Fibroblast of lung (primary cell): ENCODE results near the gene PRCC. TPM values are rescaled to one million over a fixed set of nuclear protein-coding genes. Genes with fewer than 3 reads are reported as not detected.

Experiments used
- DNase-seq, 2 donors: peaks; one replicate each; pipeline versions ENCODE4 v3.0.0 to v3.0.0-alpha.2; 2010; ENCODE audit warnings: low read depth in 2 of 2
- H2AFZ ChIP-seq: 2 replicates; pipeline ENCODE4 v1.5.1; 2012; ENCODE audit warnings: low read length, control low read depth, inconsistent platforms
- H3K27ac ChIP-seq: 2 replicates; pipeline ENCODE4 v1.5.1; 2011; ENCODE audit warnings: low read length, control low read depth; ENCODE audit not compliant: insufficient read depth
- H3K27me3 ChIP-seq: 2 replicates; pipeline ENCODE4 v1.5.1; 2011; ENCODE audit warnings: mild to moderate bottlenecking, low read length; ENCODE audit not compliant: control insufficient read depth, insufficient read depth
- H3K36me3 ChIP-seq: 2 replicates; pipeline ENCODE4 v1.5.1; 2011; ENCODE audit warnings: low read length; ENCODE audit not compliant: control insufficient read depth, insufficient read depth
- H3K4me1 ChIP-seq: 2 replicates; pipeline ENCODE4 v1.5.1; 2011; ENCODE audit warnings: low read length; ENCODE audit not compliant: control insufficient read depth, insufficient read depth; ENCODE audit errors: extremely low read depth
- H3K4me2 ChIP-seq: 2 replicates; pipeline ENCODE4 v1.5.1; 2011; ENCODE audit warnings: low read length, control low read depth; ENCODE audit not compliant: insufficient read depth; ENCODE audit errors: extremely low read depth
- H3K4me3 ChIP-seq, 4 experiments: fragments of 200-600 bp in 1 of 4; sonication (generic) in 1 of 4; replicated peaks in 1 of 4; 2 replicates each; pipeline ENCODE4 v1.5.1; 2011 to 2016; ENCODE audit warnings: low read length in 4 of 4, low read depth in 3 of 4, mild to moderate bottlenecking in 3 of 4, control low read depth in 2 of 4, inconsistent platforms in 1 of 4, mixed read lengths in 1 of 4; ENCODE audit not compliant: insufficient read depth in 1 of 4; ENCODE audit errors: control extremely low read depth in 1 of 4
- H3K79me2 ChIP-seq: 2 replicates; pipeline ENCODE4 v1.5.1; 2012; ENCODE audit warnings: mild to moderate bottlenecking, low read length, inconsistent platforms; ENCODE audit not compliant: control insufficient read depth, insufficient read depth
- H3K9ac ChIP-seq: 2 replicates; pipeline ENCODE4 v1.5.1; 2011; ENCODE audit warnings: mild to moderate bottlenecking, low read length, control low read depth; ENCODE audit not compliant: insufficient read depth
- H3K9me3 ChIP-seq: 2 replicates; pipeline ENCODE4 v1.5.1; 2012; ENCODE audit warnings: low read depth, low read length; ENCODE audit not compliant: control insufficient read depth, insufficient read depth
- H4K20me1 ChIP-seq: 2 replicates; pipeline ENCODE4 v1.5.1; 2011; ENCODE audit warnings: low read length; ENCODE audit not compliant: control insufficient read depth, insufficient read depth; ENCODE audit errors: extremely low read depth
- EZH2 ChIP-seq: IDR thresholded peaks from 2 replicates; pipeline ENCODE4 v1.5.1; 2012; ENCODE audit warnings: low read length, control low read depth, mild to moderate bottlenecking; ENCODE audit errors: missing control alignments
- polyA plus RNA-seq, 2 donors: library from polyadenylated mRNA; depleted of rRNA in 1 of 2; stranded (reverse) in 1 of 2; unstranded in 1 of 2; fragments of >200 nt; gene quantifications; 2 replicates each; pipeline ENCODE4 v1.2.1, GENCODE V29; 2011 to 2012; ENCODE audit warnings: missing spikeins in 1 of 2
- total RNA-seq: library from RNA; depleted of rRNA; stranded (reverse); fragments of >200 nt; gene quantifications from 2 replicates; pipeline ENCODE4 v1.2.1, GENCODE V29; 2014
- TF ChIP-seq, protein P1 (sequence below), 2 donors: IDR thresholded peaks in 1 of 2; conservative IDR thresholded peaks in 1 of 2; 1 replicate in 1 of 2; 2 replicates in 1 of 2; pipeline ENCODE4 v1.5.1; 2011 to 2012; ENCODE audit warnings: low read length in 2 of 2, control low read depth in 1 of 2, inconsistent platforms in 1 of 2, low read depth in 1 of 2, mild to moderate bottlenecking in 1 of 2

The PRCC gene
- total and polyA plus RNA-seq, 2 donors (not counting 1 experiment from before 2014, with no cell fraction given), result 13.2 to 52.0 TPM

DNA sequence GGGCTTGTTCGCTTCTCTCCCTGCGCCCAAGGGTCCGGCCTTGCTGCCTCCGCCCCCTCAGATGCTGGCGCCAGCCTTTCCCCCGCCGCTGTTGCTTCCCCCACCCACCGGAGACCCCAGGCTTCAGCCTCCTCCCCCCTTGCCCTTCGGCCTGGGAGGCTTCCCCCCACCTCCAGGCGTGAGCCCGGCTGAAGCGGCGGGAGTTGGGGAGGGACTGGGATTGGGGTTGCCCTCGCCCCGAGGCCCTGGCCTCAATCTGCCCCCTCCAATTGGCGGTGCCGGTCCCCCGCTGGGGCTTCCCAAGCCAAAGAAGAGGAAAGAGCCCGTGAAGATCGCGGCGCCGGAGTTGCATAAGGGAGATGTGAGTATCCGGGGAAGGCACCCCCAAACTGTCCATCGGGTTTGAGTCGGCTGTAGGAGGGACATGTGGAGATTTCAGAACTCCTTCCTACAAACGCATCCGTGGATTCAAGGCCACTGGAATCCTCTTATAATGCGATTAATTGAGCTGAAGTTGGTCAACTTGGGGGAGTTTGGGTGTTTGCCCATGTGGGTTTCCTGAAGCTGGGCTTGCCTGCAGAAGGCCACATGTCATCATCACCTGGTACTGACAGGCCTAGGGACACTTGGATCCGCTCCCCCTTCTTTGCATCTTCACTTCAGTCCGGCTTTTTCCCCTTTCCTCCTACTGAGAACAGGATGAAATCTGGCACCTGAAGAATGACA lies 707 bp downstream of the PRCC start:
- peak overlapping the region; percentile 92 for H3K4me2 ChIP-seq
- no peak overlapping the region for H2AFZ ChIP-seq
- H3K9ac ChIP-seq, result peak overlapping the region; percentile 95
- H3K4me3 ChIP-seq, result peak overlapping the region; percentile 93 to 97 (median 96)
- peak overlapping the region; percentile 93 for H3K27ac ChIP-seq
- H3K36me3 ChIP-seq, result peaks cover 3% of the 10 kb centered on the region
- H3K27me3 ChIP-seq, result no peaks in the 10 kb centered on the region
- no peak for DNase-seq
- TF ChIP-seq, protein P1, sequence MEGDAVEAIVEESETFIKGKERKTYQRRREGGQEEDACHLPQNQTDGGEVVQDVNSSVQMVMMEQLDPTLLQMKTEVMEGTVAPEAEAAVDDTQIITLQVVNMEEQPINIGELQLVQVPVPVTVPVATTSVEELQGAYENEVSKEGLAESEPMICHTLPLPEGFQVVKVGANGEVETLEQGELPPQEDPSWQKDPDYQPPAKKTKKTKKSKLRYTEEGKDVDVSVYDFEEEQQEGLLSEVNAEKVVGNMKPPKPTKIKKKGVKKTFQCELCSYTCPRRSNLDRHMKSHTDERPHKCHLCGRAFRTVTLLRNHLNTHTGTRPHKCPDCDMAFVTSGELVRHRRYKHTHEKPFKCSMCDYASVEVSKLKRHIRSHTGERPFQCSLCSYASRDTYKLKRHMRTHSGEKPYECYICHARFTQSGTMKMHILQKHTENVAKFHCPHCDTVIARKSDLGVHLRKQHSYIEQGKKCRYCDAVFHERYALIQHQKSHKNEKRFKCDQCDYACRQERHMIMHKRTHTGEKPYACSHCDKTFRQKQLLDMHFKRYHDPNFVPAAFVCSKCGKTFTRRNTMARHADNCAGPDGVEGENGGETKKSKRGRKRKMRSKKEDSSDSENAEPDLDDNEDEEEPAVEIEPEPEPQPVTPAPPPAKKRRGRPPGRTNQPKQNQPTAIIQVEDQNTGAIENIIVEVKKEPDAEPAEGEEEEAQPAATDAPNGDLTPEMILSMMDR (conservative IDR thresholded peaks at IDR 0.05 in 1 of 2, IDR thresholded peaks at IDR 0.05 in 1 of 2; ENCODE audit: low read depth in 1 of 2, low read length in 2 of 2), result no peak
- no peak for TF ChIP-seq EZH2
- H3K79me2 ChIP-seq, result peaks cover 51% of the 10 kb centered on the region
- H3K4me1 ChIP-seq, result no peaks in the 10 kb centered on the region
- no peaks in the 10 kb centered on the region for H3K9me3 ChIP-seq
- no peaks in the 10 kb centered on the region for H4K20me1 ChIP-seq

DNA sequence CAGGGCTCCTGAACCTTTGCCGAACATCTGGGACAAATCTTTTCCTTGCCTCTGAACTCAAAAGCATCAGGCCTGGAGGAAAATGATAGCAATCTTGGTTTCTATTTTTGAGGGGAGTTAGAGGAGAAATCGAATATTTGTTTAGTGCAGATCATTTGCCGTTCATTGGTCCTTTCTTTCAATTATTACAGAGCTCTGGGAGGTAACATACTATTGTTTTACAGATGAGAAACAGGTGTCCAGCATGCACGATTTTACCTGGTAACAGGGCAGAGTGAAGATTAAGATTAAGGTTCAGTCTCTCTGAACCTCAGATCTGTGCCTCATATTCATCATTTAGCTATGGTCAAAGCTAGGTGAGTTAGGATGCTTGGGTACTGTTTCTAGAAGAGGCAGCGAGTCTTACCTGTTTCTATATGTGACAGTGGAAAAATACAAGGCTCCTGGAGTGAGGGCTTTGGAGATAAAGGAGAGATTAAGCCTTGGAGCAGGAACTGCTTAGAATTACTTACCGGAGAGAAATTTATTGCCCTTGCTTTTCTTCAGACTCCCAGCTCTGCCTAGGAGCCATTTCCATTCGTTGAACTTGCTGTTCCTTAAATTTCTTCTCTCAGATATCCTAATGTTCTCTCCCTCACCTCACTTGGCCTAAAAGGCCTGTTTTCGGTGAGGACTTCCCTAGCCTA lies 1.4 kb downstream of the PRCC start:
- peak overlapping the region; percentile 16 for H3K9ac ChIP-seq
- peak overlapping the region; percentile 93 for H3K27ac ChIP-seq
- TF ChIP-seq, protein P1 (conservative IDR thresholded peaks at IDR 0.05 in 1 of 2, IDR thresholded peaks at IDR 0.05 in 1 of 2; ENCODE audit: low read depth in 1 of 2, low read length in 2 of 2), result no peak
- no peak for TF ChIP-seq EZH2
- H3K36me3 ChIP-seq, result peaks cover 3% of the 10 kb centered on the region
- H4K20me1 ChIP-seq, result no peaks in the 10 kb centered on the region
- peak overlapping the region; percentile 92 for H3K4me2 ChIP-seq
- H3K27me3 ChIP-seq, result no peaks in the 10 kb centered on the region
- H2AFZ ChIP-seq, result no peak overlapping the region
- peaks cover 58% of the 10 kb centered on the region for H3K79me2 ChIP-seq
- DNase-seq, result no peak
- no peaks in the 10 kb centered on the region for H3K9me3 ChIP-seq
- H3K4me3 ChIP-seq, result peak overlapping the region; percentile 93 to 97 (median 96)
- no peaks in the 10 kb centered on the region for H3K4me1 ChIP-seq

- H4K20me1 ChIP-seq, result no peaks in the 10 kb centered on the region
- no peak overlapping the region for H2AFZ ChIP-seq
- no peak for TF ChIP-seq EZH2
- TF ChIP-seq, protein P1 (conservative IDR thresholded peaks at IDR 0.05 in 1 of 2, IDR thresholded peaks at IDR 0.05 in 1 of 2; ENCODE audit: low read depth in 1 of 2, low read length in 2 of 2), result no peak
- H3K4me3 ChIP-seq, result no peak overlapping the region
- H3K79me2 ChIP-seq, result peaks cover 81% of the 10 kb centered on the region
- no peaks in the 10 kb centered on the region for H3K4me1 ChIP-seq
- H3K27me3 ChIP-seq, result no peaks in the 10 kb centered on the region
- H3K27ac ChIP-seq, result no peak overlapping the region
- peaks cover 3% of the 10 kb centered on the region for H3K36me3 ChIP-seq
- H3K9ac ChIP-seq, result no peak overlapping the region
- DNase-seq, result no peak
- no peak overlapping the region for H3K4me2 ChIP-seq
- no peaks in the 10 kb centered on the region for H3K9me3 ChIP-seq
Observed at GRCh38 chr1:156772222-156772621, 4.9 kb downstream of the PRCC start.
